Tibial artery (tissue), 4 donors: ENCODE results near the gene C6orf136.

ENCODE experiments used
- DNase-seq, 2 donors: peaks; one replicate each; pipeline ENCODE4 v3.0.0-alpha.2; 2019
- H3K27ac ChIP-seq, 2 donors: fragments of 200-600 bp; sonication (generic) in 1 of 2; 1 replicate in 1 of 2; 2 replicates in 1 of 2; pipeline ENCODE4 v1.5.1; 2018 to 2019; ENCODE audit warnings: mild to moderate bottlenecking in 1 of 2
- H3K27me3 ChIP-seq, 2 donors: fragments of 200-600 bp; sonication (generic) in 1 of 2; one replicate each; pipeline versions ENCODE4 v1.5.1 to v1.6.0; 2016 to 2019
- H3K36me3 ChIP-seq, 3 donors: fragments of 200-600 bp; sonication (generic) in 2 of 3; one replicate each; pipeline ENCODE4 v1.5.1; 2016 to 2019; ENCODE audit warnings: mild to moderate bottlenecking in 2 of 3
- H3K4me1 ChIP-seq, 4 donors: fragments of 200-600 bp; sonication (generic) in 2 of 4; 1 replicate in 3 of 4; 2 replicates in 1 of 4; pipeline ENCODE4 v1.5.1; 2016 to 2019
- H3K4me3 ChIP-seq, 2 donors: fragments of 200-600 bp; sonication (generic) in 1 of 2; 1 replicate in 1 of 2; 2 replicates in 1 of 2; pipeline ENCODE4 v1.5.1; 2018 to 2019; ENCODE audit warnings: mild to moderate bottlenecking in 2 of 2
- H3K9me3 ChIP-seq, 3 donors: fragments of 200-600 bp; sonication (generic) in 1 of 3; one replicate each; pipeline ENCODE4 v1.5.1; 2016 to 2019
- intact Hi-C: fragments of 100-400 bp; cut with DNase I; formaldehyde crosslinking; loops from one replicate; pipeline ENCODE4 v1.15.0; 2023; ENCODE audit warnings: low total_unique reads
- TF ChIP-seq, protein P1 (sequence below), 2 experiments: fragments of 200-600 bp in 1 of 2; fragments of 450-650 bp in 1 of 2; IDR thresholded peaks; one replicate each; pipeline ENCODE4 v1.5.1; 2017 to 2019; ENCODE audit warnings: antibody characterized with exemption in 2 of 2, mild to moderate bottlenecking in 1 of 2, moderate library complexity in 1 of 2

Gene C6orf136

DNA sequence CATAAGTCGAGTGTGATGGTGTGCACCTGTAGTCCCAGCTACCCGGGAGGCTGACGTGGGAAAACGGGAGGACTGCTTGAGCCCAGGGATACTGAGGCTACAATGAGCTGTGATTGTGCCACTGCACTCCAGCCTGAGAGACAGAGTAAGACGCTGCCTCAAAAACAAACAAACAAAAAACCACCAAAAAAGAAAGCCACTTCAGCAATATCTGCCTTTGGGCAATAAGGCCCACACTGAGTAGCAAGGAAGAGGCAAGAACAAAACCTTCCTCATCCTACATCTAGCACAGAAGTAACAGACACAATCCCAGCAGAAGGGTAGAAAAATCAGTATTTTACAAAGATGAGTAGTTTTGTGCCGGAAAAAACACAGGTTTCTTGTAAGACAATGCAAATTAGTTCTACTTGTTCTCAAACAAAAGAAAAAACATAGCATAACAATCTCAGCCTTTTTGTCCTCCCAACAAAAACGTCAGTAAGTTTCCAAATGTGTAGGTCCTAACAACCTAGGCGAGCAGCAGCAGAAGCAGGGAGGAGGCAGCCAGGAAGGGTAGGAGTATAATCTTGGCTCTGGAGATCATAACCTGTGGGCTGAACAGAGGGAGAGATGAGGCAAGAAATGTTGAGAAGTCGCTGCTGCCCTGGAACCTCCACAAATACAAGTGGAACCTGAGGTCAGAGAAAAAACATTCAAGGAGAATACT is 35.6 kb upstream of the C6orf136 start:
- Histone ChIP-seq H3K27me3 (no peaks in the 10 kb centered on the region), H3K4me3 (no peak overlapping the region), H3K36me3 (peaks cover 38 to 41% (median 40%) of the 10 kb centered on the region in 3 donors), H3K4me1 (peaks cover 0 to 58% (median 34%) of the 10 kb centered on the region in 4 donors), H3K27ac (peak overlapping the region in 1 of 2 donors; percentile 98), H3K9me3 (no peaks in the 10 kb centered on the region)
- intact Hi-C loops = no loop called here
- no peak for DNase-seq
- TF ChIP-seq, protein P1, sequence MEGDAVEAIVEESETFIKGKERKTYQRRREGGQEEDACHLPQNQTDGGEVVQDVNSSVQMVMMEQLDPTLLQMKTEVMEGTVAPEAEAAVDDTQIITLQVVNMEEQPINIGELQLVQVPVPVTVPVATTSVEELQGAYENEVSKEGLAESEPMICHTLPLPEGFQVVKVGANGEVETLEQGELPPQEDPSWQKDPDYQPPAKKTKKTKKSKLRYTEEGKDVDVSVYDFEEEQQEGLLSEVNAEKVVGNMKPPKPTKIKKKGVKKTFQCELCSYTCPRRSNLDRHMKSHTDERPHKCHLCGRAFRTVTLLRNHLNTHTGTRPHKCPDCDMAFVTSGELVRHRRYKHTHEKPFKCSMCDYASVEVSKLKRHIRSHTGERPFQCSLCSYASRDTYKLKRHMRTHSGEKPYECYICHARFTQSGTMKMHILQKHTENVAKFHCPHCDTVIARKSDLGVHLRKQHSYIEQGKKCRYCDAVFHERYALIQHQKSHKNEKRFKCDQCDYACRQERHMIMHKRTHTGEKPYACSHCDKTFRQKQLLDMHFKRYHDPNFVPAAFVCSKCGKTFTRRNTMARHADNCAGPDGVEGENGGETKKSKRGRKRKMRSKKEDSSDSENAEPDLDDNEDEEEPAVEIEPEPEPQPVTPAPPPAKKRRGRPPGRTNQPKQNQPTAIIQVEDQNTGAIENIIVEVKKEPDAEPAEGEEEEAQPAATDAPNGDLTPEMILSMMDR (IDR thresholded peaks at IDR 0.05) = no peak

DNA sequence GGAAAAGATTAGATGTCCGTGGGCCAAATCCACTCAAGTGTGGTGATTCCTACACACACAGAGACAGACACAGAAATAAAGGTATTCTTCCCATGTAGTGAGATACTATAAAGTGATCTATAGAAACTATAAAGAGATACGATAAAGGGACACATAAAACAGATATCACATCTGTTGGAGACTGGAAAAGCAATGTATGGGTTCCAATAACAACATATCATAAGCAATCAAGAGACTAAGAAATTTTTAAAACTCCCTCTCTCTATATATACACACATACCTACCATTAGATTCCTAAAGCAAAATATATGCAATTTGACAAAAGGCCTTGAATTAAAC is 35.1 kb upstream of the C6orf136 start:
- intact Hi-C loops = no loop called here
- DNase-seq = no peak
- Histone ChIP-seq H3K9me3 (no peaks in the 10 kb centered on the region), H3K36me3 (peaks cover 38 to 41% (median 40%) of the 10 kb centered on the region in 3 donors), H3K27me3 (no peaks in the 10 kb centered on the region), H3K27ac (peak overlapping the region in 1 of 2 donors; percentile 98), H3K4me1 (peaks cover 0 to 58% (median 34%) of the 10 kb centered on the region in 4 donors), H3K4me3 (no peak overlapping the region)
- TF ChIP-seq, protein P1 (IDR thresholded peaks at IDR 0.05) = no peak

DNA sequence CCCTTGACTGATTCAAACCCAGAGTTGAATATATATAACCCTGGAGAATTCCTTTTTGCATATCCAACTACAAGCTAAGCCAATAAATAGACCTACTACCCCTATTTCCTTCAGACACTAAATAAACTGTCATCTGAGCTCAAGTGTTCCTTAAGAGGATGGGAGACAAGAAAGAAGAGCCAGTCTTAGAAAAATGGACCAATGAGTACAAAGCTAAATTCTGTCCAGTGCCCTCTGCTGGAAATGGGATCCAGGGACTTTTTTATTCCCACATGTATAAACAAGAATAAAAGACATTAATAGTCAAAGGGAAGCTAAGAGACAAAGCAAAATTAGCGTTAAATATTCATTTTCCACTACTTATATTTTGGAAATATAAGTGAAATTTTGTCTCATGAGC is 34.7 kb upstream of the C6orf136 start:
- Histone ChIP-seq H3K4me1 (peaks cover 0 to 58% (median 34%) of the 10 kb centered on the region in 4 donors), H3K27me3 (no peaks in the 10 kb centered on the region)
- TF ChIP-seq, protein P1 (IDR thresholded peaks at IDR 0.05) = no peak

DNA sequence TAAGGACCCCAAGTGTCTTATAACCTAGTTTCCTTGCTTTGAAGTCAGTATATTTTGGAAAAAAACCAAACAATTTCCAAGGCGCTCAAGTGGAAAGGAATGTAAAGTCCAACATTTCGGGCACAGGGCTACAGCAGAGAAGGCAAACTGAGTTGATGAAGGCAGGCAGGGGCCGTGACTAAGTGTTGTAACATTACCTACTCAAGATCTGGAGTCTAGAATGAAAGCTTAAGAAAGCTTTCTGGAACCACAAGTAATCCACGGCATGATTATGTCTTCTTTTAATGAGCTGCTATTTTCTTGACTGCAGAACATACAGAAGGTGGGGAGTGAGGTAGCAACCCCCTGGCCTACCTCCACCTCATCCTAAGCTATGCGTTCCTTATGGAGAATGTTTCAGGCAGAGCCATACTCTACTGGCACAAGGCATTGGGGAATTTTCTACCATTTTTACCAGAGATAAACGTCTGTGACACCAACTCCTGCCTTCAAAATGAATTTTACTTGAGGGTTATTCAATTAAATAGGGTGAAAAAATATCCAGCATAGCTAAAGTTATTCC is 34.2 kb upstream of the C6orf136 start:
- peak overlapping the region; percentile 96 to 98 for H3K27ac ChIP-seq
- no peaks in the 10 kb centered on the region for H3K9me3 ChIP-seq
- peaks cover 30 to 32% (median 30%) of the 10 kb centered on the region in 3 donors for H3K36me3 ChIP-seq
- intact Hi-C loops = no loop called here
- H3K4me3 ChIP-seq = no peak overlapping the region
- H3K27me3 ChIP-seq = no peaks in the 10 kb centered on the region
- H3K4me1 ChIP-seq = peaks cover 0 to 58% (median 34%) of the 10 kb centered on the region in 4 donors
- no peak for DNase-seq
- TF ChIP-seq, protein P1 (IDR thresholded peaks at IDR 0.05) = no peak

More for the DNA sequence above, 34.7 kb upstream of the C6orf136 start:
- H3K9me3 ChIP-seq = no peaks in the 10 kb centered on the region
- H3K4me3 ChIP-seq = no peak overlapping the region
- intact Hi-C loops = no loop called here
- H3K36me3 ChIP-seq = peaks cover 36 to 38% (median 36%) of the 10 kb centered on the region in 3 donors
- no peak for DNase-seq
- H3K27ac ChIP-seq = peak overlapping the region in 1 of 2 donors; percentile 98

DNA sequence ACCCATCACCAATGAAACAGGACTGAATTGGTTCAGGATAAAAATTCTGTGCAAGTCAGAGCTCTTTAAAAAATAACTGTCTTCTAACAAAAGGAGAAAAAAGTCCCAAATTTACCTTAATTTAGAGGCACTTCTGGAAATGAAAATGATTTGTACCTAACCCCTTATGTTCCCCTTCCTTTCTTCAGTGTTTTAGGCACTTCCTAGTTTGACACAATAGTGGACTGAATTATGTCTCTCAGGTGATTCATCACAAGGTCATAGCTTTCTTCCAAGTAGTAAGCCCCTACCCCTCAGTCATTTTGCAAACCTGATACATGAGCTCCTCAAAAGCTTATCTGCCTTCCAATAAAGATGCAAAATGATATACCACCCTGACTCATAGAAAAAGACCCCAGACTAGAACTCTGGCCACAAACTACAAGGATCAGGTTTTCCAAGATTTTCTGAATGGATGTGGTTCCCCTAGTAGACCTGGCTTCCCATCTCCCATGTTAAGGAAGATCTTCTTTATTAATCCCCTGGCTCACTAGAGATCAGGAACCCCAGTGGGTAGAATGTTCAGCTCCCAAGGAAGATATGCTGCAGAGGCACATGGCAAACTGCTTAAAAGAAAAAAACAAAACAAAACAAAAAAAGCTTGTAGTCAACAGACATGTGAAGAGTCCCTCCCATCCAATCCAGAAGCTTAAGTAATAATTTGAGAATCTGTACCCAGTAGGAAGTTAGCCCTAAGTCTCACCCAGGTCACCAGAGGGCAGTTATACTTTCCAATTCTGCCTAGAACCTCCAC is 33.5 kb upstream of the C6orf136 start:
- Histone ChIP-seq H3K27ac (peak overlapping the region; percentile 96 to 98), H3K9me3 (no peaks in the 10 kb centered on the region), H3K36me3 (peaks cover 23 to 25% (median 24%) of the 10 kb centered on the region in 3 donors), H3K4me1 (peaks cover 0 to 62% (median 38%) of the 10 kb centered on the region in 4 donors), H3K4me3 (peak overlapping the region; percentile 87 to 90), H3K27me3 (no peaks in the 10 kb centered on the region)
- intact Hi-C loops = no loop called here
- DNase-seq = peak in 1 of 2 donors; percentile 5
- TF ChIP-seq, protein P1 (IDR thresholded peaks at IDR 0.05) = no peak
